Anterior cingulate cortex (tissue), 58 donors: ENCODE measurements around the gene ADAM8.
"Not testable (repeated sequence)": the region's sequence is repeated elsewhere in the genome, so short reads cannot be mapped to it uniquely, and the experiment has no call there.

Source experiments
- DNase-seq, 58 donors: peaks; one replicate each; lab custom pipeline; 2025; lab: John Stamatoyannopoulos, UW

Gene ADAM8

GRCh38 chr10:133235932-133236331 lies 40.7 kb downstream of the ADAM8 start:
- no peak for DNase-seq

GRCh38 chr10:133235265-133235855 lies 41.3 kb downstream of the ADAM8 start:
- no peak for DNase-seq

GRCh38 chr10:133234796-133235195 lies 41.9 kb downstream of the ADAM8 start:
- not testable (repeated sequence) for DNase-seq

GRCh38 chr10:133231946-133232574 lies 44.6 kb downstream of the ADAM8 start:
- DNase-seq, result no peak

- no peak for DNase-seq
Observed at GRCh38 chr10:133231244-133231945, 45.3 kb downstream of the ADAM8 start.

GRCh38 chr10:133230387-133231195 lies 46.1 kb downstream of the ADAM8 start:
- peak in 5 of 58 donors; percentile 7 to 41 (median 15) for DNase-seq

GRCh38 chr10:133230044-133230361 lies 46.7 kb downstream of the ADAM8 start, which contains the start of gene UTF1:
Gene UTF1, plus strand, starts transcription at chr10:133230217. Its CDS starts 72 bp downstream, at chr10:133230289.
- no peak for DNase-seq

GRCh38 chr10:133229265-133230043 lies 47.2 kb downstream of the ADAM8 start:
- peak in 1 of 58 donors; percentile 5 for DNase-seq

- no peak for DNase-seq
Observed at GRCh38 chr10:133227256-133227655, 49.4 kb downstream of the ADAM8 start.

GRCh38 chr10:133226251-133226808 lies 50.3 kb downstream of the ADAM8 start:
- peak in 4 of 58 donors; percentile 10 to 28 (median 14) for DNase-seq

GRCh38 chr10:133225707-133226191 lies 50.9 kb downstream of the ADAM8 start:
- DNase-seq, result peak in 5 of 58 donors; percentile 15 to 45 (median 20)

GRCh38 chr10:133224756-133225372 lies 51.8 kb downstream of the ADAM8 start:
- peak in 16 of 58 donors; percentile 4 to 41 (median 28) for DNase-seq

GRCh38 chr10:133224076-133224475 lies 52.6 kb downstream of the ADAM8 start:
- DNase-seq, result no peak

GRCh38 chr10:133221756-133222155 lies 54.9 kb downstream of the ADAM8 start:
- not testable (repeated sequence) for DNase-seq

GRCh38 chr10:133221331-133221730 lies 55.3 kb downstream of the ADAM8 start:
- no peak for DNase-seq

- DNase-seq, result no peak
Observed at GRCh38 chr10:133219782-133220181, 56.9 kb downstream of the ADAM8 start.

GRCh38 chr10:133218891-133219290 lies 57.8 kb downstream of the ADAM8 start:
- no peak for DNase-seq

GRCh38 chr10:133217800-133218589 lies 58.7 kb downstream of the ADAM8 start:
- no peak for DNase-seq
